ENCODE measurements around the gene DHRS1.

The DHRS1 gene

DNA sequence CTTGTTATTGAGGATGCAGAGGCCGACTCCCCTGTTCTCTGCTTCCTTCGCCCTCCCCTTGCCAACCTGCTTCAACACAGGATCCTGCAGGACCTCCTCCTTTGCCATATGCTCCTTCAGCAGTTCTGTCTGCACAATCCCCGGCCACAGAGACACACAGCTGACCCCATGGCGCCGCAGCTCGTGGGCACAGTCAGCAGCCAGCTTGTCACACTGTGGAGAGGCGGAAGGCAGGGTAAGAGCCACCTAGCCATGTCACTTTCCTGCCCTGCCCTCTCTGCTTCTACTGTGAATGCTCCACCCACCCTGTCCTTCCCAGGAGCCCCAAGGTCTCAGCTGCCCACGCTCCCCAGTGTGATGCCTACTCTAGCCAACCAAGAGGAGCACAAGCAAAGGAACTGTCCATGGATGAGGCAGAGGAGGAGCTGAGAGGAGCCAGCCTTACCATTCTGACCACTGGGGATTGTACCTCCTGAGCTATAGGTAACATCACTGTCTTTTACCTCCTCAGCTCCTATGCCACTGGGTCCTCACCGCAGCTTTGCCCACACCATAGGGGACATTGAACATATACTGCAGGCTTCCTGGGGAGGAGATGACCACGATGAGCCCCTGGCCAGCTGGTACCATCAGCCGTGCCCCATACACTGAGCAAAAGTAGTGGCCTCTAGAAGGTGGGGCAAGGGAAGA is 7.3 kb downstream of the DHRS1 start:
- in situ Hi-C loops (cut with MboI; ENCODE audit: low sequenced_read_pairs) = no loop called here
- no peaks in the 10 kb centered on the region for H3K27me3 ChIP-seq (ENCODE audit: low read depth)
- no peaks in the 10 kb centered on the region for H3K4me1 ChIP-seq
- H3K36me3 ChIP-seq (replicated peaks) = peaks cover 16% of the 10 kb centered on the region
- H3K4me3 ChIP-seq = no peak overlapping the region
- no peak for DNase-seq (ENCODE audit: low spot score in 2 of 2)
- no peaks in the 10 kb centered on the region for H3K9me3 ChIP-seq

DNA sequence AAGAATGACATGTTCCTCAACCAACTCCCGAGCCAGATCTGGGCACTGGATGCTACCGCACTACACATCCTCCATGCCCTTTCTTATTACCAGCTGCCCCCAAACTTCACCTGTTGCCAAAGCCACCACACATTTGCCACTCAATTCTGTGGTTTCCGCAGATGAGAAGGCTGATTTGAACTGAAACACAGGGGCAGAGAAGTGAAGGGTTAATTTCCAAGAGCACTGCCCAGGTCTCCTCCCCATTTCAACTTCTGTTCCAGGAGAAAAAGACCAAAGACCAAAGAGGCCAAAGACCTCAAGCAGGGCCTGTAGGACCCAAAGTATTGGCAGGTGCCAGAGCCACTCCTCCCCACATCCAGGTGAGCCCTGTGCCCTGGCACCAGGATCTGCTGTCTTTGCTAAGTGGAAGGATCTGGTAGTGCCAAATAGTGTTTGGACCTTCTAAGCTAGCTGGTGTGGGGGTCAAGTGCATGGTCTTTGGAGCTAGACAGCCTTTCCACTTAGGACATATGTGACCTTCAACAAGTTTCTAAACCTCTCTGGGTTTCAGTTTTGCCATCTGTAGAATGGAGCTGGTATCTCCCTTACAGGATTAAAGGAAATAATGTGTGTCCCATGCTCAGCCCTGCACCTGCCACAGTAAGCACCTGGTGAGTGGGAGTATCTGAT is 8.0 kb downstream of the DHRS1 start:
- no peaks in the 10 kb centered on the region for H3K9me3 ChIP-seq
- in situ Hi-C loops (cut with MboI; ENCODE audit: low sequenced_read_pairs) = no loop called here

DNA sequence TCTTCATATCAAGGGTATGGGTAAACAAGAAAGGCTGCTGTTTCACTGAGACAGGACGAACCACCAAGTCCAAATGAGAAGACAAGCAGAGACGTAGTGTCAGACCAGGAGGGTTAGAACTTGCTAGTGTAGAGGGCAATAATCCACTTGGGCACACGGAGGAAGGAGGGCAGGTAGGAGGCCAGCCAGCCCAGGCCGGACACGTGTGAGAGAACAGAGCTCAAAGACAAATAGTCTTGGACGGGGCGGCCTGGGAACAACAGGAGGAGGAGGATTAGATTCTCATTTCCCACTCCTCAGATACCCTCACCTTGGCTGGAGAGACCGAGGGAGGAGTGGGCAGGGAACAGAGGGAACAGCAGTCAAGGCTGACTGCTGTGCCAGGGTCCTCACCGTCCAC is 8.8 kb downstream of the DHRS1 start:
- H3K9me3 ChIP-seq = no peaks in the 10 kb centered on the region
- H3K36me3 ChIP-seq (replicated peaks) = peaks cover 8% of the 10 kb centered on the region
- no peaks in the 10 kb centered on the region for H3K4me1 ChIP-seq
- no peak overlapping the region for H3K4me3 ChIP-seq
- no peaks in the 10 kb centered on the region for H3K27me3 ChIP-seq (ENCODE audit: low read depth)
- DNase-seq (ENCODE audit: low spot score in 2 of 2) = no peak
- in situ Hi-C loops (cut with MboI; ENCODE audit: low sequenced_read_pairs) = no loop called here

More for the DNA sequence above, 8.0 kb downstream of the DHRS1 start:
- Histone ChIP-seq H3K36me3 (replicated peaks) (peaks cover 16% of the 10 kb centered on the region), H3K4me1 (no peaks in the 10 kb centered on the region), H3K4me3 (no peak overlapping the region), H3K27me3 (ENCODE audit: low read depth) (no peaks in the 10 kb centered on the region)
- DNase-seq (ENCODE audit: low spot score in 2 of 2) = no peak

DNA sequence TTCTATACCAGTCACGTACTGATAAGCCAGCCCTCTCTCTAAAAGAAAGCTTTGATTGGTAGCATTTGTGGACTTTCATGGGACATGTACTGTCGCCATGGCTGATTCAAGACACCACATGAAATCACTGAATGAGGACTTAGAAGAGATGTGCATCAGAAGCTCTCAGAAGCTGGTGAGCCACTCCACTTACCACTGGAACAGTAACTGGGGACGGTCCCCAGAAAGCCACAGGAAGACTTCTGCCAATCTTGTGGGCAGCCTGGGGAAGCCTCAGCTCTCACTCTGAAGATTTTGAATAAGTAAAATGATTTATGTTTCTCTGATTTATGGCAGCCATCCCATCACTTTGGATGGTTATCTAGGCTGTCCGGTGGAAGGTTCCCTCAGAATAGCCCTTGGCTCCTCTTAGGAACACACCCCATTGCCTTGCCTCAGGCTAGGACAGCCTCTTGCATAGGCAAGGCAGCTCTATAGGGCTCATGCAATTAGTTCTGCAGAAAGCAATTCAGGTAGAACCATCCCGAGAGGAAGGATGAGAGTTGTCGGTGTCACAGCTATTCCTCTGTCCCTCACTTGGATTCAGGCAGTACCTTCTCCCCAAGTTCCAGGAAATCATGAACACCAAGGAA is 9.8 kb downstream of the DHRS1 start:
- no peak overlapping the region for H3K4me3 ChIP-seq
- no peaks in the 10 kb centered on the region for H3K9me3 ChIP-seq
- H3K27me3 ChIP-seq (ENCODE audit: low read depth) = no peaks in the 10 kb centered on the region
- in situ Hi-C loops (cut with MboI; ENCODE audit: low sequenced_read_pairs) = no loop called here
- H3K36me3 ChIP-seq (replicated peaks) = peaks cover 4% of the 10 kb centered on the region
- no peak for DNase-seq (ENCODE audit: low spot score in 2 of 2)
- H3K4me1 ChIP-seq = no peaks in the 10 kb centered on the region

DNA sequence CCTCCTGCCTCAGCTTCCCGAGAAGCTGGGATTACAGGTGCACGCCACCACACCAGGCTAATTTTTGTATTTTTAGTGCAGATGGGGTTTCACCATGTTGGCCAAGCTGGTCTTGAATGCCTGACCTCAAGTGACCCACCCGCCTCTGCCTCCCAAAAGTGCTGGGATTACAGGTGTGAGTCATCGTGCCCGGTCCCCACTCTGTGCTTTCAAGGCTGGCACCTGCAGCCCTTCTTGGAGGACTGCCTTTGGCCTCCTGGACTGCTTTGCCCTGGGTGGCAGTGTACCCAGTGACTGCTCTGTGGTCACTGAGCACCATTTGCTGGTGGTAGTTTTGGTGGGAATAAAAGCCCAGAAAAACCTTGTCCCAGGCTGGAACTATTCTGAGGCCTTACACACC is 12.6 kb downstream of the DHRS1 start:
- in situ Hi-C loops (cut with MboI; ENCODE audit: low sequenced_read_pairs) = no loop called here

DNA sequence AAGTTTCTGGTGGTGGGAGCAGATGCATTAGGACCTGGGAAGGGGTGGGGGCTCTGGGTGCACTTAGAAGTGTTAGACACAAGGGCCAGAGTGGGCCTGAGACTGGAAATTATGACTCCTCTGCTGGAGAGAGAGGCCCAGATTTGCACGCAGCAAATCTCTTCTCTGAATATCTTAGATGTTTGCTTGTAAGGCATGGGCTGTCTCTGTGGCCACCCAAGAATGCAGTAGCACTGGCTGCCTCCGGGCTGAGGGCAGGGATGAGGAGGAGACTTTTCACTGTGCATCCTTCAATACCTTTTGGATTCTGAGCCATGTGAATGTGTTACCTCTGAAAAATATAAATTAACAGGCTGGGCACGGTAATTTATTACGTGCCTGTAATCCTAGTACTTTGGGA is 14.2 kb downstream of the DHRS1 start:
- Histone ChIP-seq H3K4me3 (no peak overlapping the region), H3K27me3 (ENCODE audit: low read depth) (no peaks in the 10 kb centered on the region), H3K4me1 (no peaks in the 10 kb centered on the region), H3K9me3 (no peaks in the 10 kb centered on the region), H3K36me3 (replicated peaks) (peaks cover 4% of the 10 kb centered on the region; the same call in 1 of the 2 replicates)
- in situ Hi-C loops (cut with MboI; ENCODE audit: low sequenced_read_pairs) = no loop called here
- no peak for DNase-seq (ENCODE audit: low spot score in 2 of 2)

More for the DNA sequence above, 12.6 kb downstream of the DHRS1 start:
- Histone ChIP-seq H3K27me3 (ENCODE audit: low read depth) (no peaks in the 10 kb centered on the region), H3K36me3 (replicated peaks) (peaks cover 4% of the 10 kb centered on the region), H3K9me3 (no peaks in the 10 kb centered on the region), H3K4me1 (no peaks in the 10 kb centered on the region), H3K4me3 (no peak overlapping the region)
- no peak for DNase-seq (ENCODE audit: low spot score in 2 of 2)

DNA sequence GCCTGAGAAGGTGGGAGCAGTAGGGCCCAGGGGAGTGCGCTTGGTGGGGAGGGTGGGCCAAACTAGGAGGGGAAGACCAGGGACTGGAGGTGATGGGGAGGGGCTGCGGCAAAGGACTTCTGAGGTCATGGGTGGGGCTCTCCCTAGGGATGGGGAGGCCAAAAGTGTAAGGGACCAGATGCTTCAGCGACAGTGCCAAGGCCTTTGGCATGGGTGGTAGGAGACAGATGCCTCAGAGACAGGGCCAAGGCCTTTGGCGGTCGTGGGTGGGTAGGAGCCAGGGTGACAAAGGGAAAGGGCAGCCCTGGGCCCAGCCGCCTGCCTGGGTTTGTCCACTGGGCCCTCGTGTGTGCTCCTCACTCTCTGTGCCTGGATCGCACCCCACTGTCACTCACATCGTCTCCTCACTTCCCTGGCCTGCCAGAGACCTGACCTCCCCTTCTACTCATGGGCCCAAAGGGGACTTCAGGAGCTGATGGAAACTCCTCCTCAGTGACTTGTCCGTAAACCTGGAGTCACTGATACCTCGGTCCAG is 15.0 kb downstream of the DHRS1 start:
- H3K4me3 ChIP-seq = no peak overlapping the region
- no peaks in the 10 kb centered on the region for H3K27me3 ChIP-seq (ENCODE audit: low read depth)
- no peaks in the 10 kb centered on the region for H3K9me3 ChIP-seq
- no peaks in the 10 kb centered on the region for H3K4me1 ChIP-seq
- in situ Hi-C loops (cut with MboI; ENCODE audit: low sequenced_read_pairs) = no loop called here
- H3K36me3 ChIP-seq (replicated peaks) = no peaks in the 10 kb centered on the region
- DNase-seq (ENCODE audit: low spot score in 2 of 2) = no peak

DNA sequence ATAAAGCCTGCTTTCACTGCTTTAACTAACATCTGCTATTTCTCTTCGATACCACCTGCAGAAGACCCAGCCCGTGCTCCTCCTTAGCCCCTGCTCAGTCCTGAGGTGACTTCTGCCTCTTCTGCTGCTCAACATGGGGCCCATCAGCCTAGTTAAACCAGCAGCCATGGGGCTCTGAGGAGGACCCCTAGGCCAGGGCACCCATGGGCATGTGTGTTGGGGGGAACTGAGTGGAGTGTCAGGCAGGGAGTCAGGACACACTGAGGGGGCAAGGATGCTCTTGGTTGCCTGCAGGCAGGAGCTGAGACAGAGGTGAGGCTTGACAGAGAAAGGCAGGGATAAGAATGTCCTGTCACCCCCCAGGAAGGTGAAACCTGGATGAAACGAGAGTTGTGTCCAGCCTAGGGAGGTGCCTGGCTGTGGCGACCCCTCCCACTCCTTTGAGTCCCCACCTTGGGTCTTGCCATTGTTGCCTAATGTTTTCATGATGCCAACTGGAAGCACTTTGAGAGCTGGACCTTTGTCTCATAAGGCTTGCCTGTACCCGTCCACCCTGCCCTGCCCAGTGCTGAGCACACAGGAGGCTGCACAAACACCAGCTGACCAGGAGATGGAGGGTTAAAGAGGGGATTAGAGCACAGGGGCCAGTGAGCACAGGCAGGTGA is 15.7 kb downstream of the DHRS1 start:
- Histone ChIP-seq H3K4me3 (no peak overlapping the region), H3K4me1 (no peaks in the 10 kb centered on the region), H3K27me3 (ENCODE audit: low read depth) (no peaks in the 10 kb centered on the region), H3K9me3 (no peaks in the 10 kb centered on the region), H3K36me3 (replicated peaks) (no peaks in the 10 kb centered on the region)
- no peak for DNase-seq (ENCODE audit: low spot score in 2 of 2)
- in situ Hi-C loops (cut with MboI; ENCODE audit: low sequenced_read_pairs) = no loop called here

DNA sequence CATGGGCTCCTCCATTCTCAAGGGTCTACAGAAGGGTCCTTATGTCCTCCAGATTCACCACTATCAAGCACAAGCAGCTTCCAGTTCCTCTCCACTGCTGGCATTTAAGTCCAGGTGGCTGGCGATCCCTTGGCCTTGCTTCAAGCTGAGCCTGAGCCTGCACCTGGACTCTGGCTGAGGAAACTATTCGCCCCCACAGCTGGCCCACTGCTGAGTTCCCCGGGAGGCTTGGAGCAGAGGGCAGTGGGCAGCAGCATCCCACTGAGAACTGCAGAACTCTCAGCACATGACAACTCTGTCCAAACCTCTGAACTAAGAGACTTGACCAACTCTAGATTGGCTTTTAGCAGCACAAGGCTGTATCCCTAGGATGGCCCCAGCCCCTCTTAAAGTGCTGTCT is 16.8 kb downstream of the DHRS1 start:
- Histone ChIP-seq H3K4me1 (no peaks in the 10 kb centered on the region), H3K4me3 (no peak overlapping the region), H3K9me3 (no peaks in the 10 kb centered on the region), H3K27me3 (ENCODE audit: low read depth) (no peaks in the 10 kb centered on the region), H3K36me3 (replicated peaks) (no peaks in the 10 kb centered on the region)
- in situ Hi-C loops (cut with MboI; ENCODE audit: low sequenced_read_pairs) = no loop called here
- no peak for DNase-seq (ENCODE audit: low spot score in 2 of 2)

DNA sequence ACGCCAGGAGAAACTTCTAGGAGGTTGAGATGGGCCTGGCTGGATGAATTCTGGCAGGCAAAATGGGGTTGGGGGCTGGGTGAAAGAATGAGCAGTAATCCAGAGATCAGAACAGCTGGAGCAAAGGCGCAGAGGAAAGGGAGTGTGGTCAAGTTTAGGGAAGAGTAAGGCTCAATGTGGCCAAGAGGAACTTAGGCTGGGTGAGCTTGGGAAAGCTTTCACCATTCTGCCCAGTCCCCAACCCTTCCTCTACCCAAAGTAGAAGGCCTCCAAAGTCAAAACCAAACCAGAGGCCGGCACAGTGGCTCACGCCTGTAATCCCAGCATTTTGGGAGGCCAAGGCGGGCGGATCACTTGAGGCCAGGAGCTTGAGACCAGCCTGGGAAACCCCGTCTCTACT is 17.9 kb downstream of the DHRS1 start:
- in situ Hi-C loops (cut with MboI; ENCODE audit: low sequenced_read_pairs) = no loop called here
- Histone ChIP-seq H3K27me3 (ENCODE audit: low read depth) (no peaks in the 10 kb centered on the region), H3K9me3 (no peaks in the 10 kb centered on the region), H3K4me1 (no peaks in the 10 kb centered on the region), H3K4me3 (no peak overlapping the region), H3K36me3 (replicated peaks) (no peaks in the 10 kb centered on the region)
- DNase-seq (ENCODE audit: low spot score in 2 of 2) = no peak

DNA sequence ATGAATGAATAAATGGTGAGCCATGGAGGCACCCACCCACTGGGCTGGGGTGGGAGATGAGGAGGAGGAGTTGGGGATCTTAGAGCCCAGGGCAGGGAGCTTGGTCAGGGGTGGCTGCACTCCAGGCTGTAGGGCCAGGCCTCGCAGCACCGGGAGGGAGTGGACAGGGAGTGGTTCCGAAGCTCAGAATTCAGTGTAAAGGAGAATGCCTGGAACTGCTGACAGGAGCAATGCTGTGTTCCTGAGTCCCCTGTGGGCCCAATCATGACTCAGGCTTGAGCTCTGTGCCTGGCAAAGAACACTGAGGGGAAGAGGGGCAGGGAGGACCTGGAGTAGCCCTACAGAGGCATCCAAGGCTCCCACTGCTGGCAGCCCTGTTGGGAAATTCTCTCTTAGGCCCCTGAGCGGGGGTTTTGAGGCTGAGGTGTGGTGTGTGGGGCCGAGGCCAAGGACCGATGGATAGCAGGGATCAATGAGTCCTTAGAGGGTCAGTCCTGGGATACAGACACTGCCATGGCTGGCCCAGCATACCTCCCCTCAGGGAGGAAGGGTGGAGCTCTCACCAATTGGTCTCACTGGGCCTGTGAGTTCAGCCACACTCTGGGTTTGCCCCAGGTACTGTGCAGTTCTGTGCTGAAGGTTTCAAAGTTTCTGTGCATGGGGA is 18.7 kb downstream of the DHRS1 start:
- Histone ChIP-seq H3K9me3 (no peaks in the 10 kb centered on the region), H3K4me3 (no peak overlapping the region), H3K36me3 (replicated peaks) (no peaks in the 10 kb centered on the region), H3K27me3 (ENCODE audit: low read depth) (no peaks in the 10 kb centered on the region), H3K4me1 (no peaks in the 10 kb centered on the region)
- DNase-seq (ENCODE audit: low spot score in 2 of 2) = no peak
- in situ Hi-C loops (cut with MboI; ENCODE audit: low sequenced_read_pairs) = no loop called here

DNA sequence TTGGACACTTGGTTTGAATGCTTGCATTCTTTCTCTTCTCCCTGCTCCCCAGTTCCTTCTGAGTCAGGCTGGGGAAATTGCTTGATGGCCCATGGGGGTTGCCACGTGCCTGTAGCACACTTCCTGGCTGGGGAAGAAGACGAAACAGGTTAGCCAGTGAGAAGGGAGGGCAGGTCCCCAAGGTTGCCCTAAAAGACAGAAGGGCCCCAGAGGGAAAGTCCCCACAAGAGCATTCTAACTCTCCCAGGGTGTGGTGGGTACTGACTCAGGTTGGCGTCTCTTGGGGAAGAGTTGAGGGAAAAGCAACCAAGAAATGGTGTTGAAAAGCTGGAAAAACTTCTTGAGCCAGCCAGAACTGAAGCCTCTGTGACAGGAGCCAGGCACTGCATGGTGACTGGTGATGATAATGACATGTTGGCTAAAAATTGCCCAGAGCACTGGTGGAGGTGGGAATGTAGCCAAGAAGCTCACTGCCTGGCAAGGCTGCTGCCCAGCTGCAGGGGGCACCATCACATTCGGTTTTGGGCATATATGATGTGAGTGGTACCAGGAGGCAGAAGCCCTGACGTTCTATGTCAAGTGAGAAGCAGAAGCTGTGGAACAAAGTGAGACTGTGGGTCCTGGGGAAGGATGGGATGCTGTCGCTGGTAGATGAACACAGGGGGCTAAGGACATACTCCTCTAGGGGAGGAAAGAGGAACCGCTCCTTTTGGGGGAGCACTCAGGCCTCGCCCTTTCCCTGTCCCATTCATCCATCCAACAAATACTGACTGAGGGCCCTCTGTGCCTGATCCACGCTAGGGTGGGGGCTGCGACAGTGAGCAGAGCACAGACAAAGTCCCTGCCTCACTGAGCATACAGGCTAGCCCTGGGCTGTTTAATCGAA is 20.0 kb downstream of the DHRS1 start:
- Histone ChIP-seq H3K36me3 (replicated peaks) (no peaks in the 10 kb centered on the region), H3K4me3 (no peak overlapping the region)
- in situ Hi-C loops (cut with MboI; ENCODE audit: low sequenced_read_pairs) = no loop called here

DNA sequence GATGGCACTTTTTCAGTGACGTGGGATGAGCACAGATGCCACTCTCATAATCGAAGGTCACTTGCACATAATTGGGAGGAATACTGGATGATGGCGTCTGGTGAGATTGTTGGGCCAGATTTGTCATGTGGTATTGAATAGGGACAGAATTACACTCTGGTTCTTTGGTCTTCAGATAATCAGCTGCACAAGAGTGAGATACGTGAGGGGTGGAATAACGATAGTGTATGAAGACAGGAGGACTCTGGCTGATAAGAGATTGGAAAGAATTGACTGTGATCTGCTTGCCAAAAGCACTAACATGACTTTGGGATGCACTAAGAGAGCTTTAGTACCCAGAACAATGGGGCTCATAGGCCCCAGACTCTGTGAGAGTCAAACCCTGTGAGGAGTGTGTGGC is 21.2 kb downstream of the DHRS1 start:
- Histone ChIP-seq H3K9me3 (no peaks in the 10 kb centered on the region), H3K27me3 (ENCODE audit: low read depth) (no peaks in the 10 kb centered on the region), H3K4me1 (no peaks in the 10 kb centered on the region), H3K4me3 (no peak overlapping the region), H3K36me3 (replicated peaks) (no peaks in the 10 kb centered on the region)
- no peak for DNase-seq (ENCODE audit: low spot score in 2 of 2)
- in situ Hi-C loops (cut with MboI; ENCODE audit: low sequenced_read_pairs) = no loop called here

More for the DNA sequence above, 20.0 kb downstream of the DHRS1 start:
- H3K27me3 ChIP-seq (ENCODE audit: low read depth) = no peaks in the 10 kb centered on the region
- no peaks in the 10 kb centered on the region for H3K9me3 ChIP-seq
- DNase-seq (ENCODE audit: low spot score in 2 of 2) = no peak
- H3K4me1 ChIP-seq = no peaks in the 10 kb centered on the region
